Tibial nerve (tissue), 3 donors: ENCODE data around the gene IRGQ.

Experiments used
- POLR2A ChIP-seq, 2 donors: fragments of 450-650 bp; IDR thresholded peaks; one replicate each; pipeline ENCODE4 v1.6.1; 2017; ENCODE audit warnings: antibody characterized with exemption in 2 of 2, mild to moderate bottlenecking in 2 of 2, moderate library complexity in 2 of 2
- TF ChIP-seq, protein P1 (sequence below), 5 experiments: fragments of 200-600 bp in 3 of 5; fragments of 450-650 bp in 2 of 5; sonication (generic) in 3 of 5; IDR thresholded peaks; one replicate each; pipeline ENCODE4 v1.5.1; 2016 to 2019; ENCODE audit warnings: antibody characterized with exemption in 5 of 5, mild to moderate bottlenecking in 3 of 5, moderate library complexity in 2 of 5

DNA sequence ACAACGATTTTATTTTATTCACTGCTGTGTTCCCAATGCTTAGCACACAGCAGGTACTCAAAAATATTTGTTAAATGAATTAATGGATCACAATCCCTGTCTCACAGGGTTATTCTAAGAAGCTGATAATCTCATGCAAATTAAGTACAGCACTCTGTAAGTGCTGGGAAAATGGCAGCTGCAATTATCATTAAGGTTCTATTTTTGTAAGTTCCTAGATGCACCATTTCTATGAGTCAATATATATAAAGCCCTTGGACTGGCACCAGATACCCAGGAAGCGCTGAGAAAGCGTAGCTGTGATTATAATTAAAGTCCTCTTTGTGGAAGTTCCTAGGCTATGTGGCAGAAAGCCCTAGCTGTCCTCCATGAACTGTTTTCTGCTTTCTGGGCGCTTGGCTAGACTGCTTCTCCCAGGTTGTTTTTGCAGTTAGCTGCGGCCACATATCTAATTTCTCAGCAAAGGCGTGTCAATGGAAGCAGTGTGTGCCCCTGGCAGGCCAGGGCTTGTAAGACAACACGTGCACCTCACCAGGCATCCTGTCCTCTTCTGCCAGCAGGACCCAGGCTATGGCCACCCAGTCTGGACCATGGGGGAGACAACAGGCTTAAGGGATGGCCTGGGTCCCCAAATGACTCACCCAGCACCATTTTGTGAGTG lies 10.8 kb upstream of the IRGQ start:
- TF ChIP-seq, protein P1, sequence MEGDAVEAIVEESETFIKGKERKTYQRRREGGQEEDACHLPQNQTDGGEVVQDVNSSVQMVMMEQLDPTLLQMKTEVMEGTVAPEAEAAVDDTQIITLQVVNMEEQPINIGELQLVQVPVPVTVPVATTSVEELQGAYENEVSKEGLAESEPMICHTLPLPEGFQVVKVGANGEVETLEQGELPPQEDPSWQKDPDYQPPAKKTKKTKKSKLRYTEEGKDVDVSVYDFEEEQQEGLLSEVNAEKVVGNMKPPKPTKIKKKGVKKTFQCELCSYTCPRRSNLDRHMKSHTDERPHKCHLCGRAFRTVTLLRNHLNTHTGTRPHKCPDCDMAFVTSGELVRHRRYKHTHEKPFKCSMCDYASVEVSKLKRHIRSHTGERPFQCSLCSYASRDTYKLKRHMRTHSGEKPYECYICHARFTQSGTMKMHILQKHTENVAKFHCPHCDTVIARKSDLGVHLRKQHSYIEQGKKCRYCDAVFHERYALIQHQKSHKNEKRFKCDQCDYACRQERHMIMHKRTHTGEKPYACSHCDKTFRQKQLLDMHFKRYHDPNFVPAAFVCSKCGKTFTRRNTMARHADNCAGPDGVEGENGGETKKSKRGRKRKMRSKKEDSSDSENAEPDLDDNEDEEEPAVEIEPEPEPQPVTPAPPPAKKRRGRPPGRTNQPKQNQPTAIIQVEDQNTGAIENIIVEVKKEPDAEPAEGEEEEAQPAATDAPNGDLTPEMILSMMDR (IDR thresholded peaks at IDR 0.05) = no peak
- no peak for TF ChIP-seq POLR2A (IDR thresholded peaks at IDR 0.05)
